Measurements from ENCODE around the gene PGAP2. TPM values are rescaled to one million over a fixed set of nuclear protein-coding genes. Genes with fewer than 3 reads are reported as not detected.

PGAP2 gene
- total RNA-seq, 2 donors from 2014 or later = 38.5 to 52.2 TPM

DNA sequence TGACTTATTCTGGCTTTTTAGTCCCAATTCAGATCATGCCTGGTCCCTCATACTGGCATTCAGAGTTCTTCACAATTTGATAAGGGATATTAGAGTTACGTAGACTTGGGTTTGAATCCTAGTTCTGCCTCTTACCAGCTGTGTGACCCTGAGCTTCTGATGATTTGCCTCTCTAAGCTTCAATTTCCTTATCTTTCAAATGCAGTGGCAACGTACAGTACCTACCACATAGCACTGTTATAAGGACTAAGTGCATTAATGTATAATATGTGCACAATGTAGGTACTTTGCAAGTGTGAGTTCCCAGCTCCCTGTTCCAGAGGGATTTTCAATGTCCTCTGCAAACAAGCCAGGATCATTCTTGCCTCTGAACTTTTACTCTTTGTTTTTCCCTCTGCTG lies 25.1 kb downstream of the PGAP2 start:
- DNase-seq = no peak
- H3K9ac ChIP-seq (ENCODE audit: extremely low read depth, low read length, poor library complexity, severe bottlenecking) = no peak overlapping the region
- Mint-ChIP-seq H3K27ac (no peak overlapping the region), H3K9me3 (no peaks in the 10 kb centered on the region), H3K4me3 (no peak overlapping the region), H3K27me3 (ENCODE audit: insufficient read depth) (no peaks in the 10 kb centered on the region), H3K4me1 (peaks cover 25% of the 10 kb centered on the region), H3K36me3 (ENCODE audit: low read depth) (peaks cover 35% of the 10 kb centered on the region)
- peaks cover 19% of the 10 kb centered on the region for H3K4me1 ChIP-seq (ENCODE audit: control insufficient read depth, insufficient read depth, low read length)
- H3K9me3 ChIP-seq (ENCODE audit: control insufficient read depth, low read length) = no peaks in the 10 kb centered on the region
- no peak overlapping the region for H3K4me3 ChIP-seq (ENCODE audit: low read length)
- WGBS, 2 experiments (ENCODE audit: insufficient coverage in 1 of 2, insufficient read length in 1 of 2) = 81 to 83% methylated on average over 1 to 2 of the region's 2 CpGs
- H3K27ac ChIP-seq (ENCODE audit: low read depth, low read length) = no peak overlapping the region
- TF ChIP-seq, protein P1, sequence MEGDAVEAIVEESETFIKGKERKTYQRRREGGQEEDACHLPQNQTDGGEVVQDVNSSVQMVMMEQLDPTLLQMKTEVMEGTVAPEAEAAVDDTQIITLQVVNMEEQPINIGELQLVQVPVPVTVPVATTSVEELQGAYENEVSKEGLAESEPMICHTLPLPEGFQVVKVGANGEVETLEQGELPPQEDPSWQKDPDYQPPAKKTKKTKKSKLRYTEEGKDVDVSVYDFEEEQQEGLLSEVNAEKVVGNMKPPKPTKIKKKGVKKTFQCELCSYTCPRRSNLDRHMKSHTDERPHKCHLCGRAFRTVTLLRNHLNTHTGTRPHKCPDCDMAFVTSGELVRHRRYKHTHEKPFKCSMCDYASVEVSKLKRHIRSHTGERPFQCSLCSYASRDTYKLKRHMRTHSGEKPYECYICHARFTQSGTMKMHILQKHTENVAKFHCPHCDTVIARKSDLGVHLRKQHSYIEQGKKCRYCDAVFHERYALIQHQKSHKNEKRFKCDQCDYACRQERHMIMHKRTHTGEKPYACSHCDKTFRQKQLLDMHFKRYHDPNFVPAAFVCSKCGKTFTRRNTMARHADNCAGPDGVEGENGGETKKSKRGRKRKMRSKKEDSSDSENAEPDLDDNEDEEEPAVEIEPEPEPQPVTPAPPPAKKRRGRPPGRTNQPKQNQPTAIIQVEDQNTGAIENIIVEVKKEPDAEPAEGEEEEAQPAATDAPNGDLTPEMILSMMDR (conservative IDR thresholded peaks at IDR 0.05) = no peak
- peaks cover 54% of the 10 kb centered on the region for H3K36me3 ChIP-seq (ENCODE audit: control insufficient read depth, insufficient read depth, low read length)
- no peaks in the 10 kb centered on the region for H3K27me3 ChIP-seq (ENCODE audit: control insufficient read depth, insufficient read depth, low read length, poor library complexity, severe bottlenecking)

DNA sequence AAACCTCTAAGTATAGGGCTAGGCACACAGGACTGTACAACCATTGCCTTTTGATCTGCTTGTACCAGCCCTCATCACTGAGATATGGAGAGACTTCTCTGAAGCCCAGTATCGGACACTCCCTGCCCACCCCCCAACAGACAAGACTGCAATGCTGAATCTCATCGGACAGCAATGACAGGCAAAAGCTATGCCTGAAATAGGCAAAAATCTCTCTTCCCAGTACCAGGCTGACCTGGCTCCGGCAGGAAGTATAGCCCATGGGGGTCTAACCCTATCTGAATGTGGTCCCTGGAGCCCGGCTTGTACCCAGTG lies 25.9 kb downstream of the PGAP2 start:
- H3K36me3 Mint-ChIP-seq (ENCODE audit: low read depth) = peaks cover 31% of the 10 kb centered on the region
- H3K27ac Mint-ChIP-seq = peak overlapping the region; percentile 39
- 89 to 90% methylated on average over 2 to 4 of the region's 4 CpGs for WGBS, 2 experiments (ENCODE audit: insufficient coverage in 1 of 2, insufficient read length in 1 of 2)
- no peak for DNase-seq
- H3K27me3 ChIP-seq (ENCODE audit: control insufficient read depth, insufficient read depth, low read length, poor library complexity, severe bottlenecking) = no peaks in the 10 kb centered on the region
- H3K36me3 ChIP-seq (ENCODE audit: control insufficient read depth, insufficient read depth, low read length) = peaks cover 59% of the 10 kb centered on the region
- TF ChIP-seq, protein P1 (conservative IDR thresholded peaks at IDR 0.05) = no peak
- H3K9me3 ChIP-seq (ENCODE audit: control insufficient read depth, low read length) = no peaks in the 10 kb centered on the region
- H3K4me1 ChIP-seq (ENCODE audit: control insufficient read depth, insufficient read depth, low read length) = peaks cover 19% of the 10 kb centered on the region
- no peak overlapping the region for H3K27ac ChIP-seq (ENCODE audit: low read depth, low read length)
- H3K4me1 Mint-ChIP-seq = peaks cover 29% of the 10 kb centered on the region
- H3K4me3 ChIP-seq (ENCODE audit: low read length) = no peak overlapping the region
- no peak overlapping the region for H3K9ac ChIP-seq (ENCODE audit: extremely low read depth, low read length, poor library complexity, severe bottlenecking)
- no peak overlapping the region for H3K4me3 Mint-ChIP-seq
- no peaks in the 10 kb centered on the region for H3K9me3 Mint-ChIP-seq
- H3K27me3 Mint-ChIP-seq (ENCODE audit: insufficient read depth) = no peaks in the 10 kb centered on the region

DNA sequence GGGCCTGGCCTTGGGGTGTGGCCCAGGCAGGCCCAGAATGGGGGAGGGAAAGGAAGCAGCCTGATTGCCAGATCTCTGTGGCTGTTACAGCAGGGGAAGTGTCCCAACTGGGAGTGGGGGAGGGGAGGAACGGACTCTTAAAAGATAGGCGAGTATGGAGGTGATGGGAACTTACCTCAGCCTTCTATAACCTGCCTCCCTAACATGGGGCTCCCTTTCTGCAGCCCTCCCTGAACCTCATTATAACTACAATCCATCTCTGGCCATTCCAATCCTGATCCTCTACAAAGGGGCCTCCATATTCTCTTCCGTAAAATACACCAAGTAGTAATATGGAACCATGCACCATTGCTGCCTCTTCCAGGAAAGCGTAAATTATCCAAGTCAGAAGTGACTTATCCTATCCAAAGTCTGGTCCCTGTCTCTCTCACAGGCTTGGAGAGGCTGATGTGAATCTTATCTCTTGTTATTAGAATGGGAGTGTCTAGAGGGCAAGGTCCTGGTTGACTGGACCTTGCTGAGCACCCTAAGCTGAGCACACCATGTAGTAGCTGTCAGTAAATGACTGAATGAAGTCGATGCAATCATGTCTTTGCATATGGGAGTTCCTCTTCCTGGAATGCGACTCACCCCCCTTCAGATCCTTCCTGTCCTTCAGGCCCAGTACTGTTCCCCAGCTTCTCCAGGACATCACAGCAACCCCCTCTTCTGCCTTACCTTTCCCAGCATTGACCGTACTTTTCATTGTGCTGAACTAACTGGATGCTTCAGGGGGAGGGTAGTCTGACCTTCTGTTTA lies 26.5 kb downstream of the PGAP2 start:
- no peaks in the 10 kb centered on the region for H3K9me3 ChIP-seq (ENCODE audit: control insufficient read depth, low read length)
- no peak overlapping the region for H3K4me3 ChIP-seq (ENCODE audit: low read length)
- peaks cover 53% of the 10 kb centered on the region for H3K36me3 ChIP-seq (ENCODE audit: control insufficient read depth, insufficient read depth, low read length)
- Mint-ChIP-seq H3K4me1 (peaks cover 34% of the 10 kb centered on the region), H3K4me3 (no peak overlapping the region), H3K36me3 (ENCODE audit: low read depth) (peaks cover 26% of the 10 kb centered on the region), H3K27me3 (ENCODE audit: insufficient read depth) (no peaks in the 10 kb centered on the region), H3K9me3 (no peaks in the 10 kb centered on the region), H3K27ac (peak overlapping the region; percentile 2)
- TF ChIP-seq, protein P1 (conservative IDR thresholded peaks at IDR 0.05) = no peak
- H3K4me1 ChIP-seq (ENCODE audit: control insufficient read depth, insufficient read depth, low read length) = peaks cover 19% of the 10 kb centered on the region
- H3K27me3 ChIP-seq (ENCODE audit: control insufficient read depth, insufficient read depth, low read length, poor library complexity, severe bottlenecking) = no peaks in the 10 kb centered on the region
- no peak for DNase-seq
- WGBS, 2 experiments (ENCODE audit: insufficient coverage in 1 of 2, insufficient read length in 1 of 2) = 89 to 96% methylated on average over 2 to 6 of the region's 7 CpGs
- no peak overlapping the region for H3K9ac ChIP-seq (ENCODE audit: extremely low read depth, low read length, poor library complexity, severe bottlenecking)
- H3K27ac ChIP-seq (ENCODE audit: low read depth, low read length) = no peak overlapping the region

Measured in endodermal cell (in vitro differentiated cells).